AG20443 (cell line): Measurements from ENCODE around the gene SNU13.
"Not testable (repeated sequence)": the region's sequence is repeated elsewhere in the genome, so short reads cannot be mapped to it uniquely, and the experiment has no call there.

ENCODE experiments used
- DNase-seq: peaks from one replicate; pipeline ENCODE4 v3.0.0; 2012; ENCODE audit warnings: low spot score, mixed read lengths

The SNU13 gene

DNA sequence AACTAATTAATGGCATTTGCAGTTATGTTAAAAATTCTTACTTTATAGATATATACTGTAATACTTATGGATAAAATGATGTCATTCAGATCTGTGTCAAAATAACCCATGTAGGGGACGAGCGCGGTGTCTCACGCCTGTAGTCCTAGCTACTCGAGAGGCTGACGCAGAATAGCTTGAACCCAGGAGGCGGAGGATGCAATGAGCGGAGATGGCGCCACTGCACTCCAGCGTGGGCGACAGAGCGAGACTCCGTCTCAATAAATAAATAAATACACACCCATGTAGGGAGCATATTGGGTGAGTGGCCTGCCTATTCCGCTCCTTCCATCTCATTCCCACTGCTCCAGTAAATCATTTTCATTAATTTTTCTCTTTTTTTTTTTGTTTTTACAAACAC lies 7.1 kb downstream of the SNU13 start:
- no peak for DNase-seq

DNA sequence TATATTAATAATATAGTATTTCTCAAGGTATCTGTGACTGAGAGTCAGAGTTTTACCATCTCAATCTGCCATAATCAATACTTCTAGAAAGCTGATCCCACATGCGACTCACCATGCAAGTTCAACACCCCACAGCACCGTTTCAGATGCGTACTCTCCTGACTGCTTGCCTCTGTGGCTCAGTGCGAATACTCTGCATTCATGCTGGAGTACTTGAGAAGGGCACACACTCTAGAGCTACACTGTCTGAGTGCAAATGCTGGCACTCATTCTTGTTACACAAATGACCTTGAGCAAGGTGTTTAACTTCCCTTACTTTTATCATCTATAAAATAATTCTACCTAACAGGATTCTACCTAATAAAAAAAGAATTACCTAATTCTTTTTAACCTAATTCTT lies 12.5 kb downstream of the SNU13 start:
- no peak for DNase-seq

DNA sequence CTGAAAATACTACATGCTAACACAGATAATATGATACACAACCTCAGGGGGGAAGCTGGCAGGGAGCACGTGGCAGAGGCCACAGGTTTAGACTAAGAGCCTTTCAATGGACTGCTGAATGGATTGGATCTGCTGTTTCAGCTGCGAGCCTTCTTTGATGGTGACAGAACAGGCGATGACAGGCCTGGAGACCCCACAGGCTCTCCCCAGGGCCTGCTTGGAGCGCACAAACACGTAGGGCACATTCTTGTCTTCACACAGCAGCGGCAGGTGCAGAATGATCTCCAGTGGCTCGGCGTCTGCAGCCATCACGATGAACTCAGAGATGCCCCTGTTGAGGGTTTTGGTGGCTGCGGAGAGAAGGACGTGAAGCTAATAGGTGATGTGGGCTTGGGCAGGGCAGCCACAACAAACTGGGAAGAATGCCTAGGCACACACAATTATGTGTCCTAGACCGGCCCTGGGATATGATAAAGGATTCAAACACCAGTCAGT lies 13.8 kb downstream of the SNU13 start:
- no peak for DNase-seq

DNA sequence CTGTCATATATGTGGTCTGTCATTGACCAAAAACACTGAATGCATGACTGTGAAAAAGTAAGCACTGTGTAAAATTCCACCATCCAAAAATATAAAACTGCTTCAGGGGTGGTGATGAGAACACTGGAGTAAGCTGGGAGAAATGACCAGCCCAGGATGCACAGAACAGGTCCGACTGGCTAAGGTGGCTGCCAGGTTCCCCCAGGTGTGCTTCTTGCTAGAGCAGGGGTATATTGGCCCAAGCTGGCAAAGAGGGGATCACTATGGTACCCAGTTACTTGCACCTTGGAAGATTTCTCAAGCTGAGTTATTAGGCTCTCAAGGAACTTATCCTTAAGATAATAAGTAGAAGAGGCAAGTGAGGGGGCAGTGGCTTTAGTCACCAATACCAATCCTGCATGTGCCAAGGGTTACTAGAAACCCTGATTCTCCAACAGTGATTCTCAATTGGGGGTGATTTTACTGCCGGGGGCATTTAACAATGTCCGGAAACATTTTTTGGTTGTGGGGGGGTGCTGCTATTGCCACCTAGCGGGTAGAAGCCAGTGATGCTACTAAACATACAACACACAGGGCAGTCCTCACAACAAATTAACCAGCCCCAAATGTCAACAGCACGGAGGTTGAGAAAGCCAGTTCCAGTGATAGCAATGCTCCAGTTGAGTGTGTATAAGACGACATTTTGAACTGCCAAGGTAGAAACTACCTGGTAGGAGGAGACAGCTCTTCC lies 15.7 kb downstream of the SNU13 start:
- DNase-seq, result no peak

DNA sequence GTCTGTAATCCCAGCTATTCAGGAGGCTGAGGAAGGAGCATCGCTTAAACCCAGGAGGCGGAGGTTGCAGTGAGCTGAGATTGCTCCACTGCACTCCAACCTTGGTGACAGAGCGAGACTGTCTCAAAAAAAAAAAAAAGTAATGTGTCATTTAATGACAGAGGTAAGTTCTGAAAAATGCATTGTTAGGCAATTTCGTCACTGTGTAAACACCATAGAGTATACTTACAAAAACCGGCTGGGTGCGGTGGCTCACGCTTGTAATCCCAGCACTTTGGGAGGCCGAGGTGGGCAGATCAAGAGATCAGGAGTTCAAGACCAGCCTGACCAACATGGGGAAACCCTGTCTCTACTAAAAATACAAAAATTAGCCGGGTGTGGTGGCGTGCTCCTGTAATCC lies 16.6 kb downstream of the SNU13 start:
- DNase-seq, result not testable (repeated sequence)

DNA sequence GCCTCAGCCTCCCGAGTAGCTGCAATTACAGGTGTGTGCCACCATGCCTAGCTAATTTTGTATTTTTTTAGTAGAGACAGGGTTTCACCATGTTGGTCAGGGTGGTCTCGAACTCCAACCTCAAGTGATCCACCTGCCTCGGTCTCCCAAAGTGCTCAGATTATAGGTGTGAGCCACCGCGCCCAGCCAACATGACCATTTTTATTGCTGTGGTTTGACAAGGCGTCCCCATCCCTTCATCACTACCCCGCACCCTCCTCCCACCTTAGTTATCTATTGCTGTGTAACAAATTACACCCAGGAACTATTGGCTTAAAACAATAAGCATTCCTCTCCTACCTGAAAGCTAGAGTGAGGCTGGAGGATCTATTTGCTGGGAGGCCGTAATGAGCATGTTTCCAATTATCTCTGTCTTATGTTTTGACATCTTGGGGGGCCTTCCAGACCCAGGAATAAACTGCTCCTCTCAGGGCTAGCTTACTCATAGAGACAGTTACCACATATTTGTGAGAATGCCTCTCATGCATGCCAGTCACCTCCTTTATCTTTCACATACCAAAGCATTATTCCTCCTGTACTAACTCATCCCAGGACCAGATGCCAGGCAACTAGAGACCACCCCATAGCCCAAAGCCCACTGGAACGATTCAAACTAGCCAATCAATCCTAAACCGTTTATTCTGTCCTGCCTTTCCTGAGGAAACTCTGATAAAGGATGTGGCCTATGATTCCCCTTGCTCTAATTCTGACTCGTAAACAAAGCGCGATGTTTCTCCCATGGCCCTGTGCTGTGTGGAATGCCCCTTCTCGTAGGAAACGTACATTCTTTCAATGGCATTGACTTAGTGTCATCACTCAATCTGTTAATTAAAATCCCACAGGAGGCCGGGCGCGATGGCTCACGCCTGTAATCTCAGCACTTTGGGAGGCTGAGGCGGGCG lies 19.4 kb downstream of the SNU13 start:
- DNase-seq, result peak; percentile 56

DNA sequence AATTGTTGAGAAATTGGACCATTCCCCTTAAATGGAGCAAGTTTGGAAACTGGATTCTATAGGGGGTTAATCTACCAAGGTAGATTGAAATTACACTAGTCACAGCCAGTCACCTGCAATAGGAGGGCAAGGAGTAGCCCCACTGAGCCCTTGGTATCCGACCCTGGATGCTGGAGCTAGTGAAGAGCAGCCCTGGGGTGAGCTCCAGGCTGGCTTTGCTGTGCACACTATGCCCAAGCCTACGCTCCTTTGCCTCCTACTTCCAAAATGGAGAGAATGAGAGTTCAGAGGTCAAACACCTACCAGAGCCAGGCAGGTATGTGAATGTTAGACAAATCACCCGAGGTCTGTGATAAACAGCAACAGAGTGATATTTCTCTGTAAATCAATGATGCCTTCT lies 23.7 kb downstream of the SNU13 start:
- DNase-seq, result no peak

DNA sequence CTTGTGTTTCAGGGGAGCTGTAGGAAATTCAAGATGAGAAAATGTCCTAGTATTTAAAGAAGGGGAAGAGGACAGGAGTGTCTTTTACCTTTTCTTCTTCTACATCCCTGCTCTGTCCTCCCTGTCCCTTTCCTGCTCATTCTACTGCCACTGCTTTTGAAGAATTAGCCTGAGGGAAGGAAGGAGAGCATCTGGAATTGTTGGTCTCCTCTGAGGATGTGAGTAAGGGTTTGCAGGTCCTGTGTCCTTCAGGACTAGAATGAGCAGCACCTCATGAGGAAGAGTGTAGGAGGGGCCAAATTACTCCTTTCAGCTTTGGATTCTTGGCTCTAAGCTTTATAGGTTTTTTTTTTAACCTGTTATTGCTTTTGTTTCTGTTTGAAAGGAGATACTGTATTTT lies 24.2 kb downstream of the SNU13 start:
- DNase-seq, result no peak

DNA sequence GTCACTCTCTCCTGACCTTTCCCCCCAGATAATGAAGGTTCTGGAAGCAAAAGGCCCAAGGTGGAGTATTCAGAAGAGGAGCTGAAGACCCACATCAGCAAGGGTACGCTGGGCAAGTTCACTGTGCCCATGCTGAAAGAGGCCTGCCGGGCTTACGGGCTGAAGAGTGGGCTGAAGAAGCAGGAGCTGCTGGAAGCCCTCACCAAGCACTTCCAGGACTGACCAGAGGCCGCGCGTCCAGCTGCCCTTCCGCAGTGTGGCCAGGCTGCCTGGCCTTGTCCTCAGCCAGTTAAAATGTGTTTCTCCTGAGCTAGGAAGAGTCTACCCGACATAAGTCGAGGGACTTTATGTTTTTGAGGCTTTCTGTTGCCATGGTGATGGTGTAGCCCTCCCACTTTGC lies 25.1 kb downstream of the SNU13 start:
- DNase-seq, result not testable (repeated sequence)

DNA sequence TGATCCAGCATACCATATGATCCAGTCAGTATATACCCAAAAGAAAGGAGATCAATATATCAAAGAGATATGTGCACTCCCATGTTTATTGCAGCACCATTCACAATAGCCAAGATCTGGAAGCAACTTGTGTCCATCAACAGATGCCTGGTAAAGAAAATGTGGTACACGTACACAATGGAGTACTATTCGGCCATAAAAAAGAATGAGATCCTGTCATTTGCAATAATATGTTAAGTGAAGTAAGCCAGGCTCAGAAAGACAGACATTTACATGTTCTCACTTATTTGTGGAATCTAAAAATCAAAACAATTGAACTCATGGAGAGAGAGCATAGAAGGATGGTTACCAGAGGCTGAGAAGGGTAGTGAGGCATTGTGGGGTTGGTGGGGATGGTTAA lies 27.0 kb downstream of the SNU13 start:
- DNase-seq, result no peak

DNA sequence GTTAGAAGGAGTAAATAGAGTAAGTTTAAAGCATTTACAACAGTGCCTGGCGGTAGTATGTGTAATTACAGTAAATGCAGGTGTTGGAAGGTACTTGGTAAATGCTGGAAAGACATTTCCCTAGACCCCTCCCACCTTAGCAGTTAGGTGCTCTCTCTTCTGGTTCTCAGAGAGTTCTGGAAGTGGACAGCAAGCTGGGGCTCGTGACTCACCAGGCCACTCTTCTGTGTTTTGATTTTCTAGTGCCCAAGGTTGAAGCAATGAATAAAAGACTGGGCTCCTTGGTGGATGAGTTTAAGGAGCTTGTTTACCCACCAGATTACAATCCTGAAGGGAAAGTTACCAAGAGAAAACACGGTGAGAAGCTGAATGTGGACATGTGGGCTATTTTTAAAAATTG lies 27.6 kb downstream of the SNU13 start:
- no peak for DNase-seq

DNA sequence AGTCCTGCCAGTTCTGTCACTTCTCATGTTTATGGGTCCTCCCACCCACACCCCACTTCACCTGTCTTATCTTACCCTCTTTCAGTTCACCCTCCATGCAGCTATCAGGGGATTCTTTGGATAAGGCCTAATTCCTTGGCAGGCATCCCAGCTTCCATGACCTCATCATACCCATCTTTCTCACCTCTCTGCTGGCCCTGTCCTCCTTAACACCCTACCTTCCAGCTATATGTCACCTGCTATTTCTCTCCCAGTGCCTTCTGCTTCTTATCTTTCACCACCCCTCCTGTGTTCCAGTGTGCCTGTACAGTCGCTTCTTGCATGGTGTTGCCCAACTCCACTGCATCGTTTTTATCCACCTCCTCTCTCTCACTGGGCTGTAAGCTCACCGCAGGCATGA lies 28.3 kb downstream of the SNU13 start:
- DNase-seq, result no peak

DNA sequence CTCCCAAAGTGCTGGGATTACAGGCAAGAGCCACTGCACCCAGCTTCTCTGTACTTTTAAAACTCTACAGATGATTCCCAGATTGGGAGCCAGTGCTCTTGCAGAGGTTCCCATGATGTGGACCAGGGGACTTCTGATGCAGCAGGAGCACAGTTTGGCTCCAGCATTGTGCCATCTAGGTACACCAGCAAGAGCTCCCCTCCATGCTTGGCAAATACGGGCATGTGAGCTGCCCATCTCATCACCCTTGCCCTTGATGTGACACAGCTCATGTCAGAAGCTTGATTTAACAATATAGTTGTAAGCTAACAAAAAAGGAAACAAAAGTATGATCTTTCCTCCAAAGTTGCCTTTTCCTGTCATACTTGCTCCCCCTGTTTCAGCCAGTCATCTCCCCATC lies 28.7 kb downstream of the SNU13 start:
- DNase-seq, result no peak

DNA sequence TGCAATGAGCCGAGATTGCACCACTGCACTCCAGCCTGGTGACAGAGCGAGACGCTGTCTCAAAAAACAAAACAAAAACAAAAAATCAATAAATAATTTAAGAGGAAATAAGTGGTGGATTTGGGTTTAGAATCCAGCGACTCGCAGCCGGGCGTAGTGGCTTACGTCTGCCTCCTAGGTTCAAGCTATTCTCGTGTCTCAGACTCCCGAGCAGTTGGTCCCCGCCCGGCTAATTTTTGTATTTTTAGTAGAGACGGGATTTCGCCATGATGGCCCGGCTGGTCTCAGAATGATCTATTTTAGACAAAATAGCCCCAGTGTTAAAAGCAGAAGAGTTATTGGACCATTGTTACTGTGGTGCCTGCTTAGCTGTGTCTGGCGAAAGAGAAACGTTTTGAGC lies 29.8 kb downstream of the SNU13 start:
- no peak for DNase-seq

DNA sequence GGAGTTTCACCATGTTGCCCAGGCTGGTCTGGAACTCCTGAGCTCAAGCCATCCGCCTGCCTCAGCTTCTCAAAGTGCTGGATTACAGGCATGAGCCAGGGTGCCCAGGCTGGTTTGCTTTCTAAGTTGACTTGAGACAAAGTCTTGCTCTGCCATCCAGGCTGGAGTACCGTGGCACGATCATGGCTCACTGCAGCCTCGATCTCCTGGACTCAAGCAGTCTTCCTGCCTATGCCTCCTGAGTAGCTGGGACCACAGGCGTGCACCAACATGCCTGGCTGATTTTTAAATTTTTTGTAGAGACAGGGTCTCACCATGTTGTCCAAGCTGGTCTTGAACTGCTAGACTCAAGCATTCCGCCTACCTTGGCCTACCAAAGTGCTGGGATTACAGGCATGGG lies 31.0 kb downstream of the SNU13 start:
- DNase-seq, result no peak

DNA sequence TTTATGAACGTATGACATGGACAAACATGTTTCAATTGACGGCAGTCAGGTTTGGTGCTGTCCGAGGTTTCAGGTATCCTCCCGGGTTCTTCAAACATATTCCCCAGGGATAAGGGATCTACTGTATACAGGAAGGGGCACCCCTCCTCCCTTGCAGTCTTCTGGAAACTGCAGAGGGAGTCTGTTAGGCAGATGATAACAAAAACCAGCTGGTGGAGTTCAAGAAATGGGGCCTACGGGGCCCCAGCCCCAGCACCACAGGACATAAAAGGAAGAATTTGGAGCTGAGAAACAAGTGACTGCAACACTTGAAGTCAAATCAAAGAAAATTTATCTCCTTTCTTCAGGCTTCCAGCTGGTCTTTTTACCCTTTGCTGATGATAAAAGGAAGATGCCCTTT lies 32.1 kb downstream of the SNU13 start:
- DNase-seq, result no peak

DNA sequence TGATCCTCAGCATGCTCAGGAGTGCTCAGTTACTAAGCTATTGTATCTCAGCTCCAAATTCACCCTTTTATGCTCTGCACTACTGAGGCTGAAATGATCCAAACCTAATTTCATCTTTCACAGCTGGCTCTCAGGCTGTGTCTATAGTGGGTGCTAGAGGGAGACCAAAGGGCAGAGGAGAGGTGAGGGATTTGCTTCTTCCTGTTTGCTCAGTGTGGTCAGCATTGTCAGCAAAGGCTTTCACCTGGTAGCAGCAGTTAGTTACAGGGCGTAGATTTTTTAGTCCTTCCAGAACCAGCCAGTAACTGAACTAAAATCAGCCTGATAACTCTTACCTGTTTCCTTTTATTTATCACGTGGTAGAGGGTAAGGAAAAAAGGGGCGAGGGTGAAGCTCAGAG lies 34.3 kb downstream of the SNU13 start:
- no peak for DNase-seq

DNA sequence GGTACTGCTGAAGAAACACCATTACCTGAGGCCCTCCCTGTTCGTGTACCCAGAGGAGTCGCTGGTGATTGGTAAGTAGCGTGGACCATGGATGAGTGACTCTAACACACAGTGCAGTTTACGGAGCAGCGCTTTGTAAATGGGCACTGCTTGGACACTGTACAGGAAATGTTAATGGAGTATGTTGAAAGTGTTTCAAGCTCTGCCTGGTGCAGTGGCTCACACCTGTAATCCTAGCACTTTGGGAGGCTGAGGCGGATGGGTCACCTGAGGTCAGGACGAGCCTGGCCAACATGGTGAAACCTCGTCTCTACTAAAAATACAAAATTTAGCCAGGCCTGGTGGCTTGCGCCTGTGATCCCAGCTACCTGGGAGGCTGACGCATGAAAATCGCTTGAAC lies 37.8 kb downstream of the SNU13 start:
- DNase-seq, result no peak

DNA sequence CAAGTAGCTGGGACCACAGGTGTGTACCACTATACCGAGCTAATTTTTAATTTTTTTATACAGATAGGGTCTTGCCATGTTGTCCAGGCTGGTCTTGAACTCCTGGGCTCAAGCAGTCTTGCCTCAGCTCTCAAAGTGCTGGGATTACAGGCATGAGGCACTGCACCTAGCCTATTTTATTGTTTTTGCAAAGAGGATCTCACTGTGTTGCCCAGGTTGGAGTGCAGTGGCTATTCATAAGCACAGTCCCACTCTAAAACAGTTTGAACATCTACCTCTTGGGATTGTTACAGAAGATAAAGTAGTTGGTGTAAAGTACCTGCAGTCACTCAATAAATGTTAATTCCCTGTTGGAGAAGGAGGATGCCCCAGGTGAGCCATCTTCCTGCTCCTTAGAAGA lies 38.4 kb downstream of the SNU13 start:
- no peak for DNase-seq

DNA sequence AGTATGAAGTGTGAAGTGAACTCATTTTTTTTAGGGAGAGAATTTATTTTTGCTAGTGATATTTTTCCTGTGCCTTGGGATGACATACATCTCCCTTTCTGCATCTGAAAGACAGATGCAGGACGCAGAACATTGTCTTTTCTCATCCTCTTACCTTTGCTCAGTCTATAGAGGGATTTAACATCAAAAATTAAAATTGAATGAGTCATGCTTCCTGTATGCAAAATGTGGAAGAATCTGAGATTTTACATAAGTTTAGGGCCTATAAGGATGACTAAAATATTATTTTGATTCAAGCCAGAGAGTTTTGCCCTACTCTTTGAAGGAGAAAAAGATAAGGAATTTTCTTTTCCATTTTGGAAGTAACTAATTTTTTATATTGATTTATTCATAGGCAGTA lies 40.2 kb downstream of the SNU13 start:
- no peak for DNase-seq

DNA sequence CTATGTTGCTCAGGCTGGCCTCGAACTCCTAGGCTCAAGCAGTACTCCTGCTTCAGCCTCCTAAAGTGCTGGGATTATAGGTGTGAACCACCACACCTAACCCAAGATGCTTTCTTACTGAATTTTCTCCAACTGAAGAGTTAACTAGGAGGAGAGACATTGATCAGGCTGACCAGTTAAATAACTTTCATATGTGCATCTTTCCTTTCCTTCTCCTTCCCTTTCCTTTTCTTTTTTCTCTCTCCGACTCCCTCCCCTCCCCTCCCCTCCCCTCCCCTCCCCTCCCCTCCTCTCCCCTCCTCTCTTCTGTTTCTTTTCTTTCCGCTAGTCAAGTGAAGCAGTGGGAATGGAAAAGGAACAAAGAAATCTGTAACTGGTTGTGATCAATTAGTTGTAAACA lies 40.9 kb downstream of the SNU13 start:
- DNase-seq, result no peak

DNA sequence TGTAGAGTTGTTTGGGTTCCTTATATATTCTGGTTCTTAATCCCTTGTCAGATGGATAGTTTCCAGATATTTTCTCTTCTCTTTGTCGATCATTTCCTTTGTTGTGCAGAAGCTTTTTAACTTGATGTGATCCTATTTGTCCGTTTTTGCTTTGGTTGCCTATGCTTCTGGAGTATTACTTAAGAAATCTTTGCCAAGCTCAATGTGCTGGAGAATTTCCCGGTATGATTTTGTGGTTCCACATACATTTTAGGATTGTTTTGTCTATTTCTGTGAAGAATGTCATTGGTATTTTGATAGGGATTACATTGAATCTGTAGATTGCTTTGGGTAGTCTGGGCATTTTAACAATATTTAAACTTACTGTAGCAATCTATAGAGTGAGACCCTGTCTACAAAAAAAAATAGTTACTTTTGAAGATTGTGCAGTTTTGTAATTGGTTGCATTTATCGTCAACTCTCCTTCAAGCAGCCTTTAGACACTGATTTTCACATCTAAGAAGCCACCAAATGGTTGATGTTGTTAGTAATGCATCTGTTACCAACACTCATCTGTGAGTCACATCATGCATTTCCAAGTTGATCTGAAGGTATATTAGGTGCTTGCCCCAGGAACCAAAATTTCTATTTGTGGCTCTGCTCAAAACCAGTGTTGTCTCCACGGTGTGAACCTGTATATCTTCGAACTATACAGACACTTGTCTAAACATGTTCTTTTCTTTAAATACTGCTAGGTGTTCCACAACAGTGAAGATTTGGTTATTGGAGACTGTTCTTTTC lies 46.1 kb downstream of the SNU13 start:
- no peak for DNase-seq

DNA sequence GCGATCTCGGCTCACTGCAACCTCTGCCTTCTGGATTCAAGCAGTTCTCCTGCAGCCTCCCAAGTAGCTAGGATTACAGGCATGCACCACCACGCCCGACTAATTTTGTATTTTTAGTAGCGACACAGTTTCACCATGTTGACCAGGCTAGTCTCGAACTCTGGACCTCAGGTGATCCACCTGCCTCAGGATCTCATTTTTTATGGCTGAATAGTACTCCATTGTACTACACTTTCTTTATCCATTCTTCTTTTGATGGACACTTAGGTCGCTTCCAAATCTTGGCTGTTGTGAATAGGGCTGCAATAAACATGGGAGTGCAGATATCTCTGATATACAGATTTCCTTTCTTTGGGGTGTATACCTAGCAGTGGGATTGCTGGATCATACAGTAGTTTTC lies 46.8 kb downstream of the SNU13 start:
- no peak for DNase-seq
